ENCODE measurements around the gene UTS2B. TPM values are rescaled to one million over a fixed set of nuclear protein-coding genes. Genes with fewer than 3 reads are reported as not detected.

The UTS2B gene
- total and polyA plus RNA-seq, 2 of the 4 experiments (the other 2 are of a cell fraction), result 0.72 to 0.79 TPM

Other genes with a start within 250 kb of the UTS2B start
- gene OSTN, start 131.3 kb downstream of the UTS2B start, total RNA-seq (2012; rRNA removed), result 0.28 TPM in 1 of 2 replicates, not detected in the other
- not detected in 2 replicates for gene OSTN, start 131.3 kb downstream of the UTS2B start, polyA plus RNA-seq (2012; rRNA removed)
- gene CCDC50, start 1.1 kb downstream of the UTS2B start, total RNA-seq (2012; rRNA removed), result 63.1 and 110 TPM in 2 replicates
- gene CCDC50, start 1.1 kb downstream of the UTS2B start, polyA plus RNA-seq (2012; rRNA removed), result 57.7 and 59.0 TPM in 2 replicates
- not detected in 2 replicates for gene PYDC2, start 130.6 kb upstream of the UTS2B start, total RNA-seq (2012; rRNA removed)
- not detected in 2 replicates for gene PYDC2, start 130.6 kb upstream of the UTS2B start, polyA plus RNA-seq (2012; rRNA removed)

All from IMR-90 (cell line).